Sigmoid colon (tissue), 7 donors: Measurements from ENCODE around the gene CNDP2. TPM values are rescaled to one million over a fixed set of nuclear protein-coding genes. Genes with fewer than 3 reads are reported as not detected.

Source experiments
- DNase-seq: peaks from one replicate; pipeline ENCODE4 v3.0.0-alpha.2; 2019
- H3K27ac ChIP-seq, 4 donors: fragments of 200-600 bp; sonication (generic); one replicate each; pipeline ENCODE4 v1.5.1; 2016 to 2019; ENCODE audit warnings: mild to moderate bottlenecking in 1 of 4
- H3K27me3 ChIP-seq, 3 donors: fragments of 200-600 bp; sonication (generic); one replicate each; pipeline ENCODE4 v1.5.1; 2019; ENCODE audit warnings: mild to moderate bottlenecking in 1 of 3
- H3K36me3 ChIP-seq, 4 donors: fragments of 200-600 bp; sonication (generic); one replicate each; pipeline ENCODE4 v1.5.1; 2016 to 2019
- H3K4me1 ChIP-seq, 4 donors: fragments of 200-600 bp; sonication (generic); one replicate each; pipeline ENCODE4 v1.5.1; 2017 to 2019
- H3K4me3 ChIP-seq, 4 donors: fragments of 200-600 bp; sonication (generic); one replicate each; pipeline ENCODE4 v1.5.1; 2017 to 2019; ENCODE audit warnings: mild to moderate bottlenecking in 2 of 4, moderate library complexity in 1 of 4
- H3K9me3 ChIP-seq, 4 donors: fragments of 200-600 bp in 3 of 4; sonication (generic) in 3 of 4; one replicate each; pipeline versions ENCODE4 v1.5.1 to v1.6.1; 2013 to 2019
- CTCF ChIP-seq, 4 experiments: fragments of 450-650 bp in 3 of 4; fragments of 200-600 bp in 1 of 4; IDR thresholded peaks; one replicate each; pipeline ENCODE4 v1.5.1; 2016 to 2019; ENCODE audit warnings: antibody characterized with exemption in 4 of 4, mild to moderate bottlenecking in 3 of 4, moderate library complexity in 2 of 4
- EP300 ChIP-seq, 4 donors: sonication (generic); formaldehyde crosslinking; IDR thresholded peaks; one replicate each; pipeline ENCODE4 v1.6.1; 2017; ENCODE audit warnings: antibody characterized with exemption in 4 of 4
- POLR2A ChIP-seq, 2 donors: fragments of 450-650 bp; IDR thresholded peaks; one replicate each; pipeline ENCODE4 v1.6.1; 2016; ENCODE audit warnings: antibody characterized with exemption in 2 of 2, mild to moderate bottlenecking in 2 of 2, moderate library complexity in 2 of 2
- POLR2AphosphoS5 ChIP-seq, 4 donors: sonication (generic); formaldehyde crosslinking; IDR thresholded peaks; one replicate each; pipeline ENCODE4 v1.6.1; 2017; ENCODE audit warnings: antibody characterized with exemption in 4 of 4
- WGBS, 2 donors: extraction: QIAGEN DNeasy Blood & Tissue Kit; methylation state at CpG; one replicate each; pipeline ENCODE4 v1.1.7; 2013; 5-methylcytosine and 5-hydroxymethylcytosine counted together
- intact Hi-C: fragments of 100-400 bp; cut with DNase I; formaldehyde crosslinking; loops from one replicate; pipeline ENCODE4 v1.15.1; 2023
- polyA plus RNA-seq, 3 donors: library from polyadenylated mRNA; stranded (reverse); fragments of 200-250 nt; gene quantifications; one replicate each; pipeline ENCODE4 v1.2.3, GENCODE V29; 2013
- total RNA-seq, 4 donors: library from RNA; depleted of rRNA; stranded (reverse); fragments of >200 nt; gene quantifications; one replicate each; pipeline ENCODE4 v1.1.0, GENCODE V29; 2016
- donor health status: healthy with polysubstance abuse.
- donor health status: Bipolar disorder and iron deficiency.
- donor health status: healthy.

The CNDP2 gene
- total and polyA plus RNA-seq, 7 donors, result 29.3 to 179 (median 53.5) TPM

GRCh38 chr18:74478880-74479279 is 17.3 kb upstream of the CNDP2 start:
- 32 to 71% methylated on average over 6 of the region's 6 CpGs for WGBS, 2 donors
- intact Hi-C loops, result loop anchor here (5.0 kb wide), 1 partner anchor 127 kb away; no protein-coding TSS in a partner anchor
- Histone ChIP-seq H3K4me3 (no peak overlapping the region), H3K27ac (no peak overlapping the region), H3K27me3 (no peaks in the 10 kb centered on the region), H3K36me3 (no peaks in the 10 kb centered on the region), H3K9me3 (no peaks in the 10 kb centered on the region), H3K4me1 (no peaks in the 10 kb centered on the region)
- no peak for DNase-seq
- TF ChIP-seq POLR2AphosphoS5 (IDR thresholded peaks at IDR 0.05) (no peak), CTCF (IDR thresholded peaks at IDR 0.05) (no peak), POLR2A (IDR thresholded peaks at IDR 0.05) (no peak), EP300 (IDR thresholded peaks at IDR 0.05) (no peak)

GRCh38 chr18:74479486-74480148 is 16.5 kb upstream of the CNDP2 start:
- Histone ChIP-seq H3K4me1 (peaks cover 0 to 5% (median 5%) of the 10 kb centered on the region in 4 donors), H3K9me3 (no peaks in the 10 kb centered on the region), H3K36me3 (no peaks in the 10 kb centered on the region), H3K27me3 (no peaks in the 10 kb centered on the region), H3K27ac (no peak overlapping the region), H3K4me3 (no peak overlapping the region)
- TF ChIP-seq EP300 (IDR thresholded peaks at IDR 0.05), result no peak
- TF ChIP-seq CTCF (IDR thresholded peaks at IDR 0.05), result no peak
- TF ChIP-seq POLR2A (IDR thresholded peaks at IDR 0.05), result no peak
- TF ChIP-seq POLR2AphosphoS5 (IDR thresholded peaks at IDR 0.05), result no peak
- no peak for DNase-seq
- WGBS, 2 donors, result 87 to 93% methylated on average over 16 of the region's 16 CpGs
- intact Hi-C loops, result loop anchor here (5.0 kb wide), 1 partner anchor 127 kb away; no protein-coding TSS in a partner anchor

GRCh38 chr18:74480149-74480651 is 16.0 kb upstream of the CNDP2 start:
- no peaks in the 10 kb centered on the region for H3K36me3 ChIP-seq
- no peak overlapping the region for H3K27ac ChIP-seq
- no peaks in the 10 kb centered on the region for H3K27me3 ChIP-seq
- no peak overlapping the region for H3K4me3 ChIP-seq
- no peak for TF ChIP-seq POLR2AphosphoS5 (IDR thresholded peaks at IDR 0.05)
- TF ChIP-seq POLR2A (IDR thresholded peaks at IDR 0.05), result no peak
- TF ChIP-seq CTCF (IDR thresholded peaks at IDR 0.05), result no peak
- no peak for TF ChIP-seq EP300 (IDR thresholded peaks at IDR 0.05)
- H3K4me1 ChIP-seq, result peaks cover 0 to 8% (median 7%) of the 10 kb centered on the region in 4 donors
- intact Hi-C loops, result no loop called here
- H3K9me3 ChIP-seq, result no peaks in the 10 kb centered on the region
- DNase-seq, result no peak
- 68 to 81% methylated on average over 7 of the region's 7 CpGs for WGBS, 2 donors

GRCh38 chr18:74482697-74483096 is 13.5 kb upstream of the CNDP2 start:
- intact Hi-C loops, result no loop called here
- Histone ChIP-seq H3K9me3 (no peaks in the 10 kb centered on the region), H3K27ac (no peak overlapping the region), H3K27me3 (no peaks in the 10 kb centered on the region), H3K36me3 (no peaks in the 10 kb centered on the region), H3K4me1 (peaks cover 0 to 24% (median 20%) of the 10 kb centered on the region in 4 donors), H3K4me3 (no peak overlapping the region)
- WGBS, 2 donors, result 94 to 95% methylated on average over 11 of the region's 11 CpGs
- no peak for DNase-seq
- no peak for TF ChIP-seq CTCF (IDR thresholded peaks at IDR 0.05)
- TF ChIP-seq POLR2AphosphoS5 (IDR thresholded peaks at IDR 0.05), result no peak
- no peak for TF ChIP-seq EP300 (IDR thresholded peaks at IDR 0.05)
- TF ChIP-seq POLR2A (IDR thresholded peaks at IDR 0.05), result no peak
